Psoas muscle (tissue), 8 donors: ENCODE measurements around the gene FUT3. TPM values are rescaled to one million over a fixed set of nuclear protein-coding genes. Genes with fewer than 3 reads are reported as not detected.

Experiments used
- ATAC-seq, 4 donors: fragments of 200-7000 bp; cut with Tn5 transposase; one replicate each; pipeline ENCODE4 v1.9.1; 2020; ENCODE audit warnings: moderate library complexity in 3 of 4, mild to moderate bottlenecking in 2 of 4
- DNase-seq, 2 donors: peaks; one replicate each; pipeline ENCODE4 v3.0.0-alpha.2; 2020
- H3K27ac ChIP-seq: fragments of 200-600 bp; one replicate; pipeline ENCODE4 v1.8.0; 2022
- H3K27me3 ChIP-seq, 3 donors: fragments of 200-600 bp in 1 of 3; one replicate each; pipeline versions ENCODE4 v1.6.1 to v1.8.0; 2013 to 2022; ENCODE audit warnings: low read length in 2 of 3, mild to moderate bottlenecking in 2 of 3, moderate library complexity in 1 of 3; ENCODE audit not compliant: insufficient read depth in 3 of 3
- H3K36me3 ChIP-seq, 2 donors: fragments of 200-600 bp in 1 of 2; one replicate each; pipeline versions ENCODE4 v1.6.1 to v1.8.0; 2013 to 2022; ENCODE audit warnings: low read depth in 1 of 2, mild to moderate bottlenecking in 1 of 2, moderate library complexity in 1 of 2; ENCODE audit not compliant: insufficient read depth in 1 of 2
- H3K4me1 ChIP-seq: fragments of 200-600 bp; one replicate; pipeline ENCODE4 v1.8.0; 2022
- H3K4me3 ChIP-seq: fragments of 200-600 bp; one replicate; pipeline ENCODE4 v1.8.0; 2022; ENCODE audit warnings: mild to moderate bottlenecking
- H3K9me3 ChIP-seq: fragments of 200-600 bp; one replicate; pipeline ENCODE4 v1.8.0; 2022
- CTCF ChIP-seq: fragments of 200-600 bp; IDR thresholded peaks from one replicate; pipeline ENCODE4 v1.8.0; 2022; ENCODE audit warnings: antibody characterized with exemption
- WGBS, 3 donors: extraction: QIAGEN DNeasy Blood & Tissue Kit; methylation state at CpG; one replicate each; pipeline versions ENCODE4 v1.1.6 to v1.1.7; 2013; 5-methylcytosine and 5-hydroxymethylcytosine counted together
- intact Hi-C, 2 donors: fragments of 100-400 bp; cut with DNase I; formaldehyde crosslinking; loops; one replicate each; pipeline versions ENCODE4 v1.11.0 to v1.14.2; 2022
- long read RNA-seq, 2 donors: library from polyadenylated mRNA; unstranded; transcript quantifications; one replicate each; pipeline ENCODE4 v2.0.0, GENCODE V29; 2021
- polyA plus RNA-seq, 3 donors: library from polyadenylated mRNA; stranded (reverse); fragments of 200-250 nt; gene quantifications; one replicate each; pipeline ENCODE4 v1.2.3, GENCODE V29; 2013
- total RNA-seq, 4 donors: library from RNA; stranded (reverse); fragmentation: NEBNext Ultra II Directional in 2 of 4; extraction: Animal tissue kit (Norgen Biotek cat#: 25700) in 2 of 4; gene quantifications; one replicate each; pipeline versions ENCODE4 v1.2.1 to v1.2.4, GENCODE V29; 2021 to 2023
- donor health status: healthy with polysubstance abuse.
- donor health status: DM: no; HTN: no; CAD: no; lungs with moderate emphysema.
- donor health status: Bipolar disorder and iron deficiency.
- donor health status: healthy.
- donor health status: DM: yes; HTN: yes; CAD: no.
- donor health status: DM: no; HTN: no; CAD: no.
- donor health status: DM: no; HTN: no; CAD: no.
- donor health status: DM: yes; HTN: yes; CAD: no.

Gene FUT3
- total RNA-seq (under 1 TPM in 1 of 4 donors, not detected in 3; 0.19 TPM), polyA plus RNA-seq (under 1 TPM in 1 of 3 donors, not detected in 2; 0.03 TPM)
- long read RNA-seq, donor 1 = 0 reads
- long read RNA-seq, donor 2 = 0 reads

- Histone ChIP-seq H3K9me3 (no peaks in the 10 kb centered on the region), H3K36me3 (no peaks in the 10 kb centered on the region)
Measured at GRCh38 chr19:5851302-5851701, at the start of gene FUT3. Gene FUT3 (minus strand): TSS chr19:5851449.

GRCh38 chr19:5900976-5901375, 49.7 kb upstream of the FUT3 start:
- H3K9me3 ChIP-seq = no peaks in the 10 kb centered on the region
- ATAC-seq (no peak), DNase-seq (no peak)
- no peaks in the 10 kb centered on the region for H3K27me3 ChIP-seq
- H3K4me3 ChIP-seq = no peak overlapping the region
- intact Hi-C loops = no loop called here
- 85 to 88% (median 87%) methylated on average over 8 of the region's 8 CpGs for WGBS, 3 donors
- TF ChIP-seq CTCF = no peak
- H3K27ac ChIP-seq = no peak overlapping the region
- H3K4me1 ChIP-seq = peaks cover 17% of the 10 kb centered on the region
- peaks cover 0 to 13% of the 10 kb centered on the region in 2 donors for H3K36me3 ChIP-seq

More at GRCh38 chr19:5851302-5851701, at the start of gene FUT3:
- H3K27me3 ChIP-seq = peaks cover 0 to 10% (median 9%) of the 10 kb centered on the region in 3 donors
- no peak within 1 kb of the TSS for H3K4me3 ChIP-seq
- DNase-seq (no peak), ATAC-seq (no peak)
- H3K4me1 ChIP-seq = no peaks in the 10 kb centered on the region
- no peak within 1 kb of the TSS for H3K27ac ChIP-seq
- intact Hi-C loops = no loop called here
- TF ChIP-seq CTCF = no peak
- 68 to 80% (median 72%) methylated on average over 10 of the region's 10 CpGs for WGBS, 3 donors

- 86 to 92% (median 86%) methylated on average over 13 of the region's 13 CpGs for WGBS, 3 donors
- no peak for TF ChIP-seq CTCF
- intact Hi-C loops = no loop called here
- DNase-seq = no peak
- Histone ChIP-seq H3K36me3 (peaks cover 0 to 24% of the 10 kb centered on the region in 2 donors), H3K4me1 (peaks cover 8% of the 10 kb centered on the region), H3K27me3 (no peaks in the 10 kb centered on the region), H3K27ac (no peak overlapping the region), H3K9me3 (no peaks in the 10 kb centered on the region), H3K4me3 (no peak overlapping the region)
- no peak for ATAC-seq
Measured at GRCh38 chr19:5899728-5900526, 48.7 kb upstream of the FUT3 start.

GRCh38 chr19:5897189-5897969, 46.1 kb upstream of the FUT3 start:
- peaks cover 0 to 27% of the 10 kb centered on the region in 2 donors for H3K36me3 ChIP-seq
- H3K27ac ChIP-seq = no peak overlapping the region
- H3K4me1 ChIP-seq = peaks cover 9% of the 10 kb centered on the region
- no peaks in the 10 kb centered on the region for H3K27me3 ChIP-seq
- H3K4me3 ChIP-seq = no peak overlapping the region
- intact Hi-C loops = no loop called here
- no peak for DNase-seq
- WGBS, 3 donors = 80 to 89% (median 86%) methylated on average over 27 to 30 of the region's 30 CpGs
- ATAC-seq = no peak
- H3K9me3 ChIP-seq = no peaks in the 10 kb centered on the region
- no peak for TF ChIP-seq CTCF
